Activated CD4-positive, alpha-beta T cell treated with anti-CD3 and anti-CD28 coated beads, Interleukin-2, amount 50 U/mL, for 24 hours (primary cell): ENCODE data around the gene CDH23.

ENCODE experiments used
- DNase-seq, 2 donors: peaks; one replicate each; pipeline ENCODE4 v3.0.0-alpha.2; 2020; ENCODE audit warnings: low read depth in 1 of 2, low spot score in 1 of 2

CDH23 gene

GRCh38 chr10:71737001-71737833 lies 340.5 kb downstream of the CDH23 start:
- DNase-seq: no peak

- no peak for DNase-seq
Measured at GRCh38 chr10:71737834-71738197, 341.1 kb downstream of the CDH23 start.

- no peak for DNase-seq
Measured at GRCh38 chr10:71739358-71739900, 342.7 kb downstream of the CDH23 start.

GRCh38 chr10:71740069-71740653 lies 343.4 kb downstream of the CDH23 start:
- no peak for DNase-seq

GRCh38 chr10:71741029-71741428 lies 344.3 kb downstream of the CDH23 start:
- no peak for DNase-seq

- no peak for DNase-seq
Measured at GRCh38 chr10:71741671-71742070, 345.0 kb downstream of the CDH23 start.

GRCh38 chr10:71742301-71743088 lies 345.8 kb downstream of the CDH23 start:
- DNase-seq: no peak

- no peak for DNase-seq
Measured at GRCh38 chr10:71743089-71743838, 346.5 kb downstream of the CDH23 start.

GRCh38 chr10:71743866-71744265 lies 347.1 kb downstream of the CDH23 start:
- DNase-seq: no peak

GRCh38 chr10:71744897-71745663 lies 348.4 kb downstream of the CDH23 start:
- no peak for DNase-seq

GRCh38 chr10:71745664-71746250 lies 349.0 kb downstream of the CDH23 start:
- no peak for DNase-seq

GRCh38 chr10:71746344-71747037 lies 349.8 kb downstream of the CDH23 start:
- no peak for DNase-seq

GRCh38 chr10:71747039-71747531 lies 350.4 kb downstream of the CDH23 start:
- DNase-seq: no peak

- no peak for DNase-seq
Measured at GRCh38 chr10:71747551-71748523, 351.1 kb downstream of the CDH23 start.

- peak in 1 of 2 donors; percentile 56 for DNase-seq
Measured at GRCh38 chr10:71748671-71749191, 352.0 kb downstream of the CDH23 start.

- no peak for DNase-seq
Measured at GRCh38 chr10:71749396-71749795, 352.7 kb downstream of the CDH23 start.

GRCh38 chr10:71750124-71750841 lies 353.6 kb downstream of the CDH23 start:
- no peak for DNase-seq
